SK-N-SH (cell line): Measurements from ENCODE around the gene B3GALT5. TPM values are rescaled to one million over a fixed set of nuclear protein-coding genes. Genes with fewer than 3 reads are reported as not detected.

ENCODE experiments used
- CTCF ChIA-PET: fragments of 300-600, 350-600 bp; formaldehyde crosslinking; extraction: SDS; loops from one replicate; lab custom pipeline; 2021; lab: Yijun Ruan, JAX
- POLR2A ChIA-PET: fragments of 350-600 bp; sonication (Branson Sonifier 250); formaldehyde crosslinking; extraction: SDS; loops from one replicate; lab custom pipeline; 2020; ENCODE audit warnings: antibody characterized with exemption, inconsistent platforms; lab: Yijun Ruan, JAX
- DNase-seq: peaks from one replicate; pipeline ENCODE4 v3.0.0; 2012
- H2AFZ ChIP-seq: fragments of 200-600 bp; sonication (generic); 2 replicates; pipeline ENCODE4 v1.8.1; 2016; ENCODE audit warnings: antibody characterized with exemption, mild to moderate bottlenecking, low read depth
- H3F3A ChIP-seq: fragments of 200-600 bp; sonication (generic); replicated peaks from 2 replicates; pipeline ENCODE3; 2016; ENCODE audit warnings: antibody characterized with exemption, mild to moderate bottlenecking; ENCODE audit not compliant: insufficient read depth
- H3K27ac ChIP-seq, 2 experiments: fragments of 200-500 bp in 1 of 2; fragments of 200-600 bp in 1 of 2; sonication (Bioruptor generic) in 1 of 2; sonication (generic), shearing (Covaris generic) in 1 of 2; 2 replicates each; pipeline versions ENCODE4 v1.5.1 to v1.6.1; 2014 to 2016; ENCODE audit warnings: low read depth in 2 of 2, inconsistent platforms in 1 of 2, low read length in 1 of 2, mild to moderate bottlenecking in 1 of 2, mixed read lengths in 1 of 2
- H3K27me3 ChIP-seq: fragments of 200-600 bp; sonication (generic), shearing (Covaris generic); 2 replicates; pipeline ENCODE4 v1.6.1; 2016; ENCODE audit warnings: mixed run types; ENCODE audit not compliant: insufficient read depth
- H3K36me3 ChIP-seq, 2 experiments: fragments of 200-500 bp in 1 of 2; fragments of 200-600 bp in 1 of 2; sonication (Bioruptor generic) in 1 of 2; sonication (generic) in 1 of 2; replicated peaks in 1 of 2; 2 replicates each; pipeline versions ENCODE3 to v1.5.1; 2014 to 2016; ENCODE audit warnings: low read length in 1 of 2, mild to moderate bottlenecking in 1 of 2; ENCODE audit not compliant: insufficient read depth in 2 of 2, control insufficient read depth in 1 of 2
- H3K4me1 ChIP-seq, 2 experiments: fragments of 200-500 bp in 1 of 2; fragments of 200-600 bp in 1 of 2; sonication (Bioruptor generic) in 1 of 2; sonication (generic), shearing (Covaris generic) in 1 of 2; 2 replicates each; pipeline versions ENCODE4 v1.5.1 to v1.6.1; 2014 to 2016; ENCODE audit warnings: low read depth in 1 of 2, low read length in 1 of 2, mixed run types in 1 of 2; ENCODE audit not compliant: insufficient read depth in 2 of 2, control insufficient read depth in 1 of 2
- H3K4me2 ChIP-seq: fragments of 200-600 bp; sonication (generic), shearing (Covaris generic); 2 replicates; pipeline ENCODE4 v1.6.1; 2017; ENCODE audit warnings: mixed run types
- H3K4me3 ChIP-seq, 2 experiments: fragments of 200-500 bp in 1 of 2; fragments of 200-600 bp in 1 of 2; sonication (Bioruptor generic) in 1 of 2; sonication (generic), shearing (Covaris generic) in 1 of 2; 2 replicates each; pipeline versions ENCODE4 v1.5.1 to v1.8.1; 2014 to 2016; ENCODE audit warnings: low read depth in 2 of 2, inconsistent platforms in 1 of 2, low read length in 1 of 2, mild to moderate bottlenecking in 1 of 2, mixed read lengths in 1 of 2, moderate library complexity in 1 of 2
- H3K79me2 ChIP-seq: fragments of 200-600 bp; sonication (generic); 2 replicates; pipeline ENCODE4 v1.8.1; 2017; ENCODE audit warnings: mild to moderate bottlenecking; ENCODE audit not compliant: insufficient read depth
- H3K9ac ChIP-seq: fragments of 200-600 bp; sonication (generic); 2 replicates; pipeline ENCODE4 v1.6.1; 2017; ENCODE audit warnings: mixed run types
- H3K9me2 ChIP-seq: fragments of 200-600 bp; sonication (generic); 2 replicates; pipeline ENCODE4 v1.6.1; 2017; ENCODE audit warnings: mixed run types
- H3K9me3 ChIP-seq: fragments of 200-600 bp; sonication (generic); 2 replicates; pipeline ENCODE4 v1.6.1; 2017; ENCODE audit warnings: mixed run types, mild to moderate bottlenecking, moderate library complexity
- H4K20me1 ChIP-seq: fragments of 200-600 bp; sonication (generic); 2 replicates; pipeline ENCODE4 v1.6.1; 2017; ENCODE audit warnings: mild to moderate bottlenecking, mixed run types; ENCODE audit not compliant: insufficient read depth
- CHD2 ChIP-seq: fragments of 150-350 bp; IDR thresholded peaks from 2 replicates; pipeline ENCODE4 v1.6.1; 2018; ENCODE audit warnings: low read length; ENCODE audit not compliant: partially characterized antibody
- EP300 ChIP-seq, 2 experiments: IDR thresholded peaks; 2 replicates each; pipeline versions ENCODE4 v1.4.0 to v1.6.1; 2012; ENCODE audit warnings: borderline replicate concordance in 1 of 2, low read depth in 1 of 2, low read length in 1 of 2
- GABPA ChIP-seq: IDR thresholded peaks from 2 replicates; pipeline ENCODE4 v1.4.0; 2012; ENCODE audit warnings: low read depth, mild to moderate bottlenecking
- GATA2 ChIP-seq: sonication (generic); formaldehyde crosslinking; IDR thresholded peaks from 2 replicates; pipeline ENCODE4 v1.5.0; 2020; ENCODE audit warnings: mild to moderate bottlenecking, missing genetic modification reagents
- JUND ChIP-seq: IDR thresholded peaks from 2 replicates; pipeline ENCODE4 v1.4.0; 2012
- MEF2A ChIP-seq: IDR thresholded peaks from 2 replicates; pipeline ENCODE4 v1.4.0; 2012; ENCODE audit warnings: low read depth, borderline replicate concordance
- NFIC ChIP-seq: IDR thresholded peaks from 2 replicates; pipeline ENCODE4 v1.4.0; 2012; ENCODE audit warnings: borderline replicate concordance
- NRF1 ChIP-seq: IDR thresholded peaks from 2 replicates; pipeline ENCODE4 v1.6.1; 2012; ENCODE audit warnings: low read depth, mild to moderate bottlenecking, low read length
- POLR2AphosphoS5 ChIP-seq: IDR thresholded peaks from 2 replicates; pipeline ENCODE4 v1.6.1; 2012; ENCODE audit warnings: low read depth, low read length
- RAD21 ChIP-seq: IDR thresholded peaks from 2 replicates; pipeline ENCODE4 v1.6.1; 2012; ENCODE audit warnings: mild to moderate bottlenecking, low read length
- SMC3 ChIP-seq: IDR thresholded peaks from 2 replicates; pipeline ENCODE4 v1.6.1; 2012; ENCODE audit warnings: low read depth, low read length, improper control_type of control experiment
- TAF1 ChIP-seq: IDR thresholded peaks from 2 replicates; pipeline ENCODE4 v1.6.1; 2012; ENCODE audit warnings: low read depth, mild to moderate bottlenecking, low read length, moderate library complexity, borderline replicate concordance
- TCF12 ChIP-seq: IDR thresholded peaks from 2 replicates; pipeline ENCODE4 v1.4.0; 2012
- WGBS: methylation state at CpG from one replicate; pipeline ENCODE4 v1.1.6; 2017; ENCODE audit warnings: low lambda C conversion rate; 5-methylcytosine and 5-hydroxymethylcytosine counted together
- polyA plus RNA-seq, 3 experiments: library from polyadenylated mRNA; depleted of rRNA; stranded (reverse); fragments of >200 nt; gene quantifications; 2 replicates each; pipeline ENCODE4 v1.2.3, GENCODE V29; 2012
- TF ChIP-seq, protein P1 (sequence below): IDR thresholded peaks from 2 replicates; pipeline ENCODE4 v1.4.0; 2012; ENCODE audit warnings: low read depth, borderline replicate concordance
- TF ChIP-seq, protein P2 (sequence below): IDR thresholded peaks from 2 replicates; pipeline ENCODE4 v1.4.0; 2012; ENCODE audit warnings: low read depth, borderline replicate concordance

Gene B3GALT5
- polyA plus RNA-seq, 1 of the 3 experiments (the other 2 are of a cell fraction): 0.35 TPM

DNA sequence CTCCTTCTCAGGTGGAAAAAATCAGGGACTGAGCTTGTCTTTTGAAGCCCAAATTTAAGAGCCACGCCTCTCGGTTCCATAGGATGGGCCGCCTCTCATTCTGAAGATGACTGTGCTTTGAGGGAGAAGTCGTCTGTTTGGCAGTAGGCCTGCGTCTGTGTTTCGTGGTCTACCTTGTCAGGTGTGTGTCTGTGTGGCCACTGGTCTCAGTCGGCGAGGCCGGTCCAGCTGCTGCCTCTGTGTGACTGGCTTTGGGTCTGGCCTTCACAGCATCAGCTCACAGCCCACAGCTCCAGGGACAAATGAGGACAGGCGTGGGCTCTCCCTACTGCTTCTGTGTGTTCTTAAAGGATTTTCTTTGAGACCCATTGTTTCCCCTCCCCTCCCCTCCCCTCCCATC lies 50.3 kb downstream of the B3GALT5 start:
- Histone ChIP-seq H3K27ac (no peak overlapping the region), H3K9me3 (no peaks in the 10 kb centered on the region), H3K4me2 (no peak overlapping the region), H3K36me3 (no peaks in the 10 kb centered on the region), H3F3A (no peaks in the 10 kb centered on the region), H3K79me2 (no peaks in the 10 kb centered on the region), H3K4me3 (no peak overlapping the region), H3K9ac (no peak overlapping the region), H3K27me3 (no peaks in the 10 kb centered on the region), H3K9me2 (no peaks in the 10 kb centered on the region), H3K4me1 (peaks cover 7 to 18% of the 10 kb centered on the region in 2 experiments; a peak in 3 of 4 replicates), H2AFZ (no peak overlapping the region), H4K20me1 (no peaks in the 10 kb centered on the region)
- TF ChIP-seq SMC3 (no peak), GATA2 (CRISPR knock-in tag) (no peak), JUND (no peak), TAF1 (no peak), GABPA (no peak), NFIC (no peak), EP300 (IDR thresholded peaks at IDR 0.05; ENCODE audit: borderline replicate concordance in 1 of 2, low read depth in 1 of 2, low read length in 1 of 2) (no peak), CHD2 (no peak), MEF2A (no peak), TCF12 (no peak), NRF1 (no peak)
- TF ChIP-seq, protein P1, sequence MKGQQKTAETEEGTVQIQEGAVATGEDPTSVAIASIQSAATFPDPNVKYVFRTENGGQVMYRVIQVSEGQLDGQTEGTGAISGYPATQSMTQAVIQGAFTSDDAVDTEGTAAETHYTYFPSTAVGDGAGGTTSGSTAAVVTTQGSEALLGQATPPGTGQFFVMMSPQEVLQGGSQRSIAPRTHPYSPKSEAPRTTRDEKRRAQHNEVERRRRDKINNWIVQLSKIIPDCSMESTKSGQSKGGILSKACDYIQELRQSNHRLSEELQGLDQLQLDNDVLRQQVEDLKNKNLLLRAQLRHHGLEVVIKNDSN: no peak
- TF ChIP-seq, protein P2, sequence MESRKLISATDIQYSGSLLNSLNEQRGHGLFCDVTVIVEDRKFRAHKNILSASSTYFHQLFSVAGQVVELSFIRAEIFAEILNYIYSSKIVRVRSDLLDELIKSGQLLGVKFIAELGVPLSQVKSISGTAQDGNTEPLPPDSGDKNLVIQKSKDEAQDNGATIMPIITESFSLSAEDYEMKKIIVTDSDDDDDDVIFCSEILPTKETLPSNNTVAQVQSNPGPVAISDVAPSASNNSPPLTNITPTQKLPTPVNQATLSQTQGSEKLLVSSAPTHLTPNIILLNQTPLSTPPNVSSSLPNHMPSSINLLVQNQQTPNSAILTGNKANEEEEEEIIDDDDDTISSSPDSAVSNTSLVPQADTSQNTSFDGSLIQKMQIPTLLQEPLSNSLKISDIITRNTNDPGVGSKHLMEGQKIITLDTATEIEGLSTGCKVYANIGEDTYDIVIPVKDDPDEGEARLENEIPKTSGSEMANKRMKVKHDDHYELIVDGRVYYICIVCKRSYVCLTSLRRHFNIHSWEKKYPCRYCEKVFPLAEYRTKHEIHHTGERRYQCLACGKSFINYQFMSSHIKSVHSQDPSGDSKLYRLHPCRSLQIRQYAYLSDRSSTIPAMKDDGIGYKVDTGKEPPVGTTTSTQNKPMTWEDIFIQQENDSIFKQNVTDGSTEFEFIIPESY: no peak
- ChIA-PET POLR2A (interaction anchor here (1.2 kb wide), 1 partner anchor 14 kb away, joined by 3 read pairs; no protein-coding TSS in a partner anchor), CTCF (no interaction called here)
- no peak for DNase-seq
- WGBS: 94% methylated on average over 10 of the region's 10 CpGs

DNA sequence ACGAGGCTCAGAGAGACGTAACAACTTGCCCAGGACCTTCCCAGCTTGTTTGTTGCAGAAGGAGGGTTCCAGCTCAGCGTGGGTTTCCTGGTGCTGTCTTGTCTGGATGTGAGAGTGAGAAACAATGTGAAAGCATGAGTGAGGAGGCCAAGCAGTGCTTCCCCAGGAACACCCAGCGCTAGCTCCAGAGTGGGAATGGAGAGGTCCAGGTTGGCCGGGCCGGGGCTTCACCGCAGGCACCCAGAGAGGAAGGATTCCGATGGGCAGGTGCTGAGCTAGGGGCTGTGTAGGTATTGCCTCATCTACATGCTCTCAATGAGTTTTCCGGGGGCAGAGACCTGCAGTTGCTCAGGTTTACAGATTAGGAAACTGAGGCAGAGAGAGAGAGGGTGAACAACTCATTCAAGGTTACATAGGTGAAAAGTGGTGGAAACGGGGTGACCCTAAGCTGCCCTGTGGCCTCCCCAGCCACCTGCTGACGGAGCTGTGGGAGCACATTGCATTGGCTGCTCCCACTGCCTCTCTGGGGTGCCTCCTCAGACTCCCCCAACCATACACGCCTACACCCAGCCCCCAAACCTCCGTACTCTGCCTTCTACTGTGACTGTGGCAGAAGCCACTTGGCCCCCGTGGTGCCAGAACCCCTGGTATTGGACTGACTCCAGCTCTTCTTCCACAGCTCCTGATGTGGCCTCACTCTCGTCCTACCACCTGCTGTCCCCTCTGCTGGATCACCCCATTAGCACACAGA lies 51.2 kb downstream of the B3GALT5 start:
- Histone ChIP-seq H3K9me3 (no peaks in the 10 kb centered on the region), H3K4me2 (no peak overlapping the region), H3K9ac (no peak overlapping the region), H2AFZ (no peak overlapping the region), H4K20me1 (no peaks in the 10 kb centered on the region), H3K4me1 (peaks cover 7 to 18% of the 10 kb centered on the region in 2 experiments; a peak in 3 of 4 replicates), H3K36me3 (no peaks in the 10 kb centered on the region), H3K9me2 (no peaks in the 10 kb centered on the region), H3K27ac (no peak overlapping the region), H3K4me3 (no peak overlapping the region), H3F3A (no peaks in the 10 kb centered on the region), H3K79me2 (no peaks in the 10 kb centered on the region), H3K27me3 (no peaks in the 10 kb centered on the region)
- ChIA-PET CTCF (no interaction called here), POLR2A (interaction anchor here (1.2 kb wide), 1 partner anchor 13 kb away, joined by 3 read pairs; no protein-coding TSS in a partner anchor)
- 68% methylated on average over 10 of the region's 15 CpGs for WGBS
- no peak for DNase-seq
- TF ChIP-seq RAD21: no peak
- no peak for TF ChIP-seq POLR2AphosphoS5
- TF ChIP-seq, protein P2: no peak
